HepG2 (cell line): ENCODE measurements around the gene SPOCD1. TPM values are rescaled to one million over a fixed set of nuclear protein-coding genes. Genes with fewer than 3 reads are reported as not detected.

Experiments
- ATAC-seq: fragments of 200-7000 bp; cut with Tn5 transposase; 3 replicates; pipeline ENCODE4 v1.9.1; 2020; ENCODE audit warnings: mild to moderate bottlenecking, moderate library complexity
- BruUV-seq: library from RNA; stranded (reverse); fragments of 400-500 nt; replicated peaks from 2 replicates; lab custom pipeline; 2021; lab: Mats Ljungman, UMichigan
- CTCF ChIA-PET: fragments of 300-600 bp; formaldehyde crosslinking; extraction: SDS; loops from one replicate; lab custom pipeline; 2021; ENCODE audit warnings: low total read pairs, inconsistent platforms, low intra/inter-chr PET ratio; lab: Yijun Ruan, JAX
- POLR2A ChIA-PET: fragments of 350-600 bp; sonication (Branson Sonifier 250); formaldehyde crosslinking; loops from one replicate; lab custom pipeline; 2020; ENCODE audit warnings: antibody characterized with exemption, inconsistent platforms; lab: Yijun Ruan, JAX
- DNase-seq: peaks from one replicate; pipeline ENCODE4 v3.0.0-alpha.2; 2015; ENCODE audit warnings: low spot score
- FAIRE-seq: peaks from 3 replicates; lab custom pipeline; 2011; peaks lifted over from hg19 to GRCh38; lab: Jason Lieb, UNC
- H2AFZ ChIP-seq: one replicate; pipeline ENCODE4 v1.6.1; 2011; ENCODE audit warnings: low read length, inconsistent platforms
- H3K27ac ChIP-seq: fragments of 300-600 bp; 3 replicates; pipeline ENCODE4 v1.8.0; 2011; ENCODE audit warnings: mixed run types, mild to moderate bottlenecking, mixed read lengths, low read length, inconsistent platforms; ENCODE audit not compliant: insufficient read depth; ENCODE audit errors: extremely low read length
- H3K27me3 ChIP-seq, 2 experiments: fragments of 200-600 bp in 1 of 2; 2 replicates in 1 of 2; 3 replicates in 1 of 2; pipeline versions ENCODE4 v1.6.0 to v1.8.0; 2011; ENCODE audit warnings: low read length in 2 of 2, mild to moderate bottlenecking in 2 of 2, moderate library complexity in 2 of 2, inconsistent platforms in 1 of 2; ENCODE audit not compliant: insufficient read depth in 2 of 2, control insufficient read depth in 1 of 2
- H3K36me3 ChIP-seq, 2 experiments: fragments of 200-600 bp in 1 of 2; replicated peaks in 1 of 2; 2 replicates in 1 of 2; 3 replicates in 1 of 2; pipeline versions ENCODE4 v1.5.1 to v1.8.0; 2011; ENCODE audit warnings: low read length in 2 of 2, inconsistent platforms in 1 of 2; ENCODE audit not compliant: insufficient read depth in 2 of 2, control insufficient read depth in 1 of 2
- H3K4me1 ChIP-seq: 2 replicates; pipeline ENCODE4 v1.5.1; 2012; ENCODE audit warnings: low read length, inconsistent platforms; ENCODE audit not compliant: insufficient read depth
- H3K4me2 ChIP-seq: 2 replicates; pipeline ENCODE4 v1.6.0; 2011; ENCODE audit warnings: low read depth, low read length, inconsistent platforms
- H3K4me3 ChIP-seq, 3 experiments: fragments of 200-600 bp in 1 of 3; sonication (generic), shearing (Covaris generic) in 1 of 3; replicated peaks in 1 of 3; 2 replicates each; pipeline ENCODE4 v1.5.1; 2011 to 2016; ENCODE audit warnings: low read length in 3 of 3, inconsistent platforms in 2 of 3, low read depth in 2 of 3, mild to moderate bottlenecking in 2 of 3, control low read depth in 1 of 3, mixed read lengths in 1 of 3; ENCODE audit not compliant: insufficient read depth in 1 of 3
- H3K79me2 ChIP-seq: one replicate; pipeline ENCODE4 v1.6.1; 2011; ENCODE audit warnings: low read length, inconsistent platforms; ENCODE audit not compliant: insufficient read depth
- H3K9ac ChIP-seq: 2 replicates; pipeline ENCODE4 v1.6.0; 2011; ENCODE audit warnings: mild to moderate bottlenecking, low read depth, low read length, inconsistent platforms; ENCODE audit not compliant: insufficient read depth
- H3K9me3 ChIP-seq: 2 replicates; pipeline ENCODE4 v1.5.1; 2012; ENCODE audit warnings: mild to moderate bottlenecking, low read length
- H4K20me1 ChIP-seq: 2 replicates; pipeline ENCODE4 v1.6.0; 2011; ENCODE audit warnings: inconsistent platforms, mild to moderate bottlenecking, low read length, moderate library complexity; ENCODE audit not compliant: insufficient read depth
- ELF1 ChIP-seq: sonication (generic); formaldehyde crosslinking; IDR thresholded peaks from 2 replicates; pipeline ENCODE4 v1.4.0; 2020; ENCODE audit warnings: missing genetic modification reagents
- HNRNPK ChIP-seq: fragments of 200-400 bp; formaldehyde crosslinking; IDR thresholded peaks from 2 replicates; pipeline ENCODE4 v1.6.1; 2018; ENCODE audit warnings: low read length, low read depth, moderate library complexity, mild to moderate bottlenecking; ENCODE audit not compliant: poor library complexity, severe bottlenecking
- RBAK ChIP-seq: sonication (generic); formaldehyde crosslinking; IDR thresholded peaks from 2 replicates; pipeline ENCODE4 v1.5.1; 2020; ENCODE audit warnings: mild to moderate bottlenecking, missing genetic modification reagents
- ZBTB4 ChIP-seq: sonication (generic); formaldehyde crosslinking; IDR thresholded peaks from 2 replicates; pipeline ENCODE4 v1.4.0; 2020; ENCODE audit warnings: missing genetic modification reagents, mild to moderate bottlenecking, borderline replicate concordance
- ZNF547 ChIP-seq: sonication (generic); formaldehyde crosslinking; IDR thresholded peaks from 2 replicates; pipeline ENCODE4 v1.5.1; 2020; ENCODE audit warnings: mild to moderate bottlenecking, missing genetic modification reagents
- WGBS: methylation state at CpG from one replicate; pipeline ENCODE4 v1.1.6; 2017; ENCODE audit warnings: low lambda C conversion rate; 5-methylcytosine and 5-hydroxymethylcytosine counted together
- in situ Hi-C: cut with HindIII; loops from 2 replicates; pipeline ENCODE4 v1.10.0; 2017; ENCODE audit warnings: low pct_unique_long_range_greater_than_20kb; ENCODE audit not compliant: extremely low pct_ligation_motif_present
- intact Hi-C: fragments of 100-400 bp; cut with micrococcal nuclease; formaldehyde crosslinking; loops from one replicate; pipeline ENCODE4 v1.10.0; 2022; ENCODE audit not compliant: unreplicated experiment
- polyA plus RNA-seq, 8 experiments: library from polyadenylated mRNA; depleted of rRNA in 3 of 8; stranded (reverse) in 7 of 8; unstranded in 1 of 8; fragments of >200 nt; fragmentation: Illumina TruSeq in 4 of 8; extraction: Trizol in 4 of 8; gene quantifications; 2 replicates each; pipeline versions ENCODE4 v1.2.1 to v1.2.3, GENCODE V29; 2011 to 2016; ENCODE audit warnings: low read depth in 4 of 8, missing spikeins in 1 of 8, mixed read lengths in 1 of 8; ENCODE audit not compliant: insufficient read depth in 1 of 8
- total RNA-seq, 5 experiments: library from RNA; depleted of rRNA; stranded (reverse); fragments of >200 nt; fragmentation: Illumina TruSeq; extraction: Trizol; gene quantifications; 2 replicates each; pipeline ENCODE4 v1.2.3, GENCODE V29; 2016; ENCODE audit warnings: low read depth in 1 of 5

Gene SPOCD1
- total and polyA plus RNA-seq, 2 of the 13 experiments (the other 11 are each of a cell fraction or from before 2014, with no cell fraction given) = 0.24 to 0.29 TPM

DNA sequence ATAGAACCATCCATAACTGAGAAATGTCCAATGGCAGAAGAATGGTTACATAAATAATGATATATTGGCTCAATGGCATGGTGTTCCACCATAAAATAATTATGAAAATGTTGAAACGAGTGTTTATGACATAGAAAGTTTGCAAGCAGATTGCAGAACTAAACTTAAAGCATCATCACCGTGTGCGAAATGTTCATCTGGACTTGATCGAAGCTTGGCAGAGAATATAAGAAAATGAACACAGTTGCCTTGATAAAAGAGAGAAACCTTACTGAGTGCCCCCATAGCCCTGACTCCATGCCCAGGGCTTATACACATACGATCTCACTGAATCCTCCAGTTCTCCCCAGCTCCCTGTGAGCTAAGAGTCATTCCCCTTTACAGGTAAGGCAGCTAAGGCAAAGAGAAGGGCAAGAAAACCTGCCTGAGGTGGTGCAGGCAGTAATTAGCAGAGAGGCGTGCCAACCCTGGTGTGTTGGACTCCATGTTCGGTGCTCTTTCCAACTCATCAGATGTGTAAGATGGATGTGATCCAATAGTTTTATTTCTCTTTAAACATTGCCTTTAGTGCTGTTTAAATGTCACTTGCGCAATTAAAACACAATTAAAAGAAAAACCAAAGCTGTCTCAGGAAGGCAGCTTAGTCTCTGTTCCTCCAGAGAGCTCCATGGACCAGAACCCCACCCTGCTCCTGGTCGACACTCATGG lies 21.8 kb upstream of the SPOCD1 start:
- H2AFZ ChIP-seq = no peak overlapping the region
- BruUV-seq = no TSS peak
- no peak overlapping the region for H3K4me3 ChIP-seq
- no peaks in the 10 kb centered on the region for H4K20me1 ChIP-seq
- in situ Hi-C loops (no loop called here), intact Hi-C loops (no loop called here)
- CTCF ChIA-PET = no interaction called here
- 55% methylated on average over 9 of the region's 9 CpGs for WGBS
- DNase-seq (no peak), ATAC-seq (no peak), FAIRE-seq (no peak)
- POLR2A ChIA-PET = no interaction called here
- no peaks in the 10 kb centered on the region; a peak in 3 of 5 replicates for H3K27me3 ChIP-seq
- H3K79me2 ChIP-seq = no peaks in the 10 kb centered on the region
- H3K27ac ChIP-seq = no peak overlapping the region
- no peak overlapping the region for H3K4me2 ChIP-seq
- no peaks in the 10 kb centered on the region for H3K9me3 ChIP-seq
- H3K9ac ChIP-seq = no peak overlapping the region
- peaks cover 5% of the 10 kb centered on the region for H3K4me1 ChIP-seq
- no peak for TF ChIP-seq ELF1
- no peak for TF ChIP-seq RBAK (CRISPR knock-in tag)
- TF ChIP-seq HNRNPK = no peak
- TF ChIP-seq ZNF547 = no peak
- TF ChIP-seq ZBTB4 = no peak
- H3K36me3 ChIP-seq = no peaks in the 10 kb centered on the region
